HG03354 (cell line): ENCODE data around the gene MALRD1.

Experiments used
- ATAC-seq: cut with Tn5 transposase; IDR thresholded peaks from one replicate; pipeline ENCODE4 v1.9.1; 2021; ENCODE audit warnings: mild to moderate bottlenecking; ENCODE audit not compliant: unreplicated experiment, poor library complexity, severe bottlenecking

MALRD1 gene

DNA sequence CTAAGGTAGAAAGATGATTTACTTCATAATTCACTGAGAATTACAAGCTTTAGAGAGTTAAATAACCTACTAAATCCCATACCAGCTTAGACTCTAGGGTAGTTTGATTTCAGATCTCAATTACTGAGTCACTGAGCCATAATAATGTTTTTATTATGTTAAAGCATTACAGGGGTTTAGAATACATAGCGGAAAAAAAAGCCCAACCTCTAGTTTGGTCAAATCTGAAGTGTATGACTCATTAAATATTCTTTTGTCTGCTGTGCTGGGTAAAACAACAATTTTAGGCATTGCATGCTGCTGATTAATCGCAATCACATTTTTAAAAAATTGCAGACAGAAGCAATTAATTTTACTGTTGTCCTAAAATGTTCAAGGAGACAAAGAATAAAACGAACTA lies 48.5 kb downstream of the MALRD1 start:
- no peak for ATAC-seq

DNA sequence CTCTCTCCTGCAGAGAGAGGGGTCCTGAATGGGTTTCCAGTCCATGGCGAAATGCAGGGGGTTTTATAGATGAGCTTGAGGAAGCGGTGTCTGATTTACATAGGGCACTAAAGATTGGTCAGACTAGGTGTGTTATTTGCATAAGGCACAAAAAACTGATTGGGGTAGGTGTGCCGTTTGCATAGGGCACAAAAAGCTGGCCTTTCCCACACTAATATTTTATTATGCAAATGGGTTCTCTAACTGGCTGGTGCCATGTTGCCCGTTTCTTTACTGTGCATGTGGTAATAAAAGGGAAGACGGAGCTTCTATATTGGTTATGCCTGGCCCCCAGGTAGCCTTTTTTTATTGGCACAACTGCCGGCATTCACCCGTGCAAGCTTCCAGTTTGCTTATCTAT lies 50.2 kb downstream of the MALRD1 start:
- ATAC-seq = no peak

DNA sequence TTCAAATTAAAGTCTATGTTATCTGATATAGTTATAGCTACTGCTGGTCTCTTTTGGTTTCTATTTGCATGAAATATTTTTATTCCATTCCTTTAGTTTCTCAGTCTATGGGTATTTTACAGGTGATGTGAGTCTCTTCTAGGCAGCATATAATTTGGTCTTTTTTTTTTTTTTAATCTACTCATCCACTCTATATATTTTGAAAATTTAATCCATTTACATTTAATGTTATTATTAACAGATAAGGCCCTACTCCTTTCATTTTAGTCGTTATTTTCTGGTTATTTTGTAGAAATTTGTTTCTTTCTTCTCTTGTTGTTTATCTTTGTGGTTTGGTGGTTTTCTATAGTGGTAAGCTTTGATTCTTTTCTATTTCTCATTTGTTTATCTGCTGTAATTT lies 58.8 kb downstream of the MALRD1 start:
- no peak for ATAC-seq

DNA sequence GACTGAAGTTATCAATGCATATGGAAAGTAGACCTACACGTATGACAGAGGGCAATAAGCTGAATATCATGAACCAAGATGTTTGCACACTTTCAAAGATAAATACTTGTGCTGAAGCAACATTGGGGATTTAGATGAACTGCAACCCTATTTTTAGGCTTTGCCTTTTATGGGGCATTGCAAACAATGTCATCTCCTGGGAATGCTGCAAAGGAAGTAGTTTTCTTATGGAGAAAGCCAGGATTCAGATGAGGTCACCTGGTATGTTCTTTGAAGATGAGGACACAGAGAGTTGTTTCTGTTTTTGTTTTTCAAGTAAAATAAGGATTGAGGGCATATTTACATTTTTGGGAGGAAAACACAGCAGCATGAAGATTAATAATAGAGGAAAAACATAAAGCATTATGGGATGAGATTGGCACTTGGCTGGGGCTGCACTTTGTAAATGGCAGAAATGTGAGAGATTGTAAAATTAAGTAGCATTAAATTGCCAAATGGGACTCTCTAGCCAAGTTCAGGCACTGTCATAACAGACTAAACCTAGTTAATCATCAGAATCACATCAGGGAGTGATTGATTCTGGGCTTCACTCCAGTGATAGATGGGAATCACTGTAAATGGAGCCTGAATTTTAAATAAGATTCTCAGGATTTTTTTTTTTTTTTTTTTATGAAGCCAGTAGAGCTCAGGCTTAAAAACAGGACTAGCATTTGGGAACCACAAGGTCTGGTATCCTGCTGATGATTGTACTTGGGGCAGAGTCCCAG lies 63.1 kb downstream of the MALRD1 start:
- ATAC-seq = no peak

- no peak for ATAC-seq
These were observed 68.8 kb downstream of the MALRD1 start for GRCh38 chr10:19117438-19117837.

DNA sequence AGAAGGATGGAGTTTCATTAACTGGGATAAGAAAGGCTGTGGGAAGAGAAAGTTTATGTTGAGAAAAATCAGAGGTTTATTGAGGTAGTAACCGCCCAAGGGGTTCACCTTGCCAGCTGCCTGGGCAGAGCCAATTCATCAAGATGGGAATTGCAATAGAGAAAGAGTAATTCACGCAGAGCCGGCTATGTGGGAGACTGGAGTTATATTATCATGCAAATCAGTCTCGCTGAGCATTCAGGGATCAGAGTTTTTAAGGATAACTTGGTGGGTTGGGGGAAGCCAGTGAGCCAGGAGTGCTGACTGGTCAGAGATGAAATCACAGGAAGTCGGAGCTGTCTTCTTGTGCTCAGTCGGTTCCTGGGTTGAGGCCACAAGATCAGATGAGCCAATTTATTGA lies 70.6 kb downstream of the MALRD1 start:
- no peak for ATAC-seq

DNA sequence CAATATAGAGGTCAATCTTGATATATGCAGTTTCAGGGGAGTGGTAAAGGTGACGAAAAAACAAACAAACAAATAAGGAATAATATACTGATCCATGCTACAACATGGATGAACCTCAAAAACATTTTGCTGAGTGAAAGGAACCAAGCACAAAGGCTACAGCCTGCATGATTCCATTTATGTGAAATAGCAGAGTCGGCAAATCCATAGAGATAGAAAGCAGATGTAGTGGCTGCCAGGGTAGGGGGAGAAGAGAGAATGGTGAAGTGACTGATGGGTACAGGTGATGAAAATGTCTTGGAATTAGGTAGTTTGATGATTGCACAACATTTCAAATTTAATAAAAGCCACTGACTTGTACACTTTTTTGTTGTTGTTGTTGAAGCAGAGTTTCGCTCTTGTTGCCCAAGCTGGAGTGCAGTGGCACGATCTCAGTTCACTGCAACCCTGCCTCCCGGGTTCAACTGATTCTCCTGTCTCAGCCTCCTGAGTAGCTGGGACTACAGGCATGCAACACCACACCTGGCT lies 71.8 kb downstream of the MALRD1 start:
- ATAC-seq = no peak

- ATAC-seq = no peak
These were observed 85.4 kb downstream of the MALRD1 start for GRCh38 chr10:19133992-19134391.

- no peak for ATAC-seq
These were observed 94.4 kb downstream of the MALRD1 start for GRCh38 chr10:19142967-19143366.

DNA sequence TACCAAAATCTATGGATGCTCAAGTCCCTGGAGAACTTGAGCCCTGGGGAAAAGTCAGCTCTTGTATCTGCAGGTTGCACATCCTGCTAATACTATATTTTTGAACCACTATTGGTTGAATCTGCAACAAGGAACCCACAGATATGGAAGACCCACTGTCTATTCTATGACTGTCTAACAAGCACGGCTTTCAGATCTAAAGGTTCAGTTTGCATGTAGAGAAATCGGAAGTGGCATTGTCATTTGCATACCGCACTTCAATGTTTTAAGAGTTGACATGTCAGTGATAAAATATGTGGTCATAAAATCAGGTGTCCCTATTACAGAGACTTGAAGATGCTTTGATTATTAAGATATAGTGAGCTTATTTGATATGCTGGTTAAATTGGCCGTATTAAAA lies 95.6 kb downstream of the MALRD1 start:
- ATAC-seq = no peak

DNA sequence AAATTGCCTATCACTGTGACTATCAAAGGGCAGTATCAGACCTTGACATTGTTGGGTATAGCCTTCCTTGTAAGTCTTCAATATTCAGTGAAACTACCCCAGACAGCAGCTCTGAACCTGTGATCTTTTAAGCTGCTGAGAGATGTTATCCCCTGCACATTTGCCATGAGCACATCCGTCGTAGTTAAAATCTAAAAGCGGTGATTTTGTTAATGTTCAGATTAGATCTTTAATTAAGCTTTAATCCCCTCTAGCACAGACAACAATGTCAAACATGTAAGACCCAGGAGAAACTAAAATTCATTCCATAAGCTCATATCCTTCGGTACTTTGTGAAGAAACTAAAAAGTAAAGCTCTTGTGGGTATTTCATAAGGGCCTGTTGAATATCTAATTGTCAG lies 105.8 kb downstream of the MALRD1 start:
- ATAC-seq = no peak

GRCh38 chr10:19158358-19158757 lies 109.8 kb downstream of the MALRD1 start:
- ATAC-seq = no peak

GRCh38 chr10:19158870-19159269 lies 110.3 kb downstream of the MALRD1 start:
- ATAC-seq = no peak

DNA sequence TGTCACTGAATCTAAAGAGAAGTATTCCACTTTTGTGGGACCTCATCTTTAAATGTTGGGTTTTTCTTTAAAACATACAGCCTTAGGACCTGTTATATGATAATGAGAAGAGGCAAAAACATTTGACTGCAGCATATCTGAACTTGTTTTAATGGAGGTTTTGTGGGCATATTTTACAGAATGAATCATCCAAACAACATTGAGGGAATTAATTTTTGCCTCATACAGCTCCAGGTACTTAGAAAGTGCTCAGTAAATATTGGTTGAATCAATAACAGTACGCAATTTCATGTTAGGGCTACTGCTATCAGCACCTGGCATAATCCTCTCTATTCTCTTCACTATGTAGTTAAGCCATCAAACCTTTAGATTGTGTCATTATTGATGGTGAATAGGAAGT lies 115.9 kb downstream of the MALRD1 start:
- no peak for ATAC-seq

GRCh38 chr10:19168584-19168983 lies 120.0 kb downstream of the MALRD1 start:
- no peak for ATAC-seq

DNA sequence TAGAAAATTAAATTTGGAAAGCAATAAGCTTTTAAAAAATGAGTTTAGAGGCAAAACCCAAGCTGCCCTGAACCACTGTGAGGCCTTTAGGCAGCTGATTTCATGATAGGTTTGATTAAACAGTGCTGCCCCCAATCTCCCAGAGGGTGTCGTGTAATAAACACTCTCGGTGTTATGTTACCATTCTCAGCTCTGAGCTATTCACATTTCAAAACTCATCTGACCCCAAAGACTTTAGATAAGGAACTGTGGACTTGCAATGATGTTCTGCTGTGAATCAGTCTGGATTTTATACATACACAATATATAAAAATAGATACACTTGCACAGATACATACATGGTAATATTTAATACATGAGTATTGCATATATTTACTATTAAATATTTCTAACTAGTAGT lies 120.4 kb downstream of the MALRD1 start:
- ATAC-seq = no peak

GRCh38 chr10:19169684-19170083 lies 121.1 kb downstream of the MALRD1 start:
- no peak for ATAC-seq

- ATAC-seq = no peak
These were observed 130.1 kb downstream of the MALRD1 start for GRCh38 chr10:19178675-19179074.

- no peak for ATAC-seq
These were observed 136.3 kb downstream of the MALRD1 start for GRCh38 chr10:19184891-19185290.

- no peak for ATAC-seq
These were observed 146.3 kb downstream of the MALRD1 start for GRCh38 chr10:19194866-19195265.

DNA sequence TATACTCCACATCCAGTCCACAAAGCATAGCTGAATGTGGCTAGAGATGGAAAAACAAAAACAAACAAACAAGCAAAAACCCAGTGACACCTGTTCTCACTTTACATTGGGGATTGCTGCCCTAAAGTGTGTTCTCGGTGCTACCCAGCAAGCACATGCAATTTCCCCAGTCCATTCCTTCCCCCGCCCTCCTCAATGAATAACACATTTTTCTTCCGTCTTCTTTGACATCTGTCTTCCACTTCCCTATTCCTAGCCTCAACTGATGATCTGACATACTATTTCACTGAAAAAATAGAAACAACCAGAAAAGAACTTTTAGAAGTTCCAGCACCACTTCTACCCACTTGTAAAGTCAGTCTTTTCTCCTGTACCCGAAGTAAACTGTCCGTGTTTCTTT lies 147.1 kb downstream of the MALRD1 start:
- ATAC-seq = no peak

DNA sequence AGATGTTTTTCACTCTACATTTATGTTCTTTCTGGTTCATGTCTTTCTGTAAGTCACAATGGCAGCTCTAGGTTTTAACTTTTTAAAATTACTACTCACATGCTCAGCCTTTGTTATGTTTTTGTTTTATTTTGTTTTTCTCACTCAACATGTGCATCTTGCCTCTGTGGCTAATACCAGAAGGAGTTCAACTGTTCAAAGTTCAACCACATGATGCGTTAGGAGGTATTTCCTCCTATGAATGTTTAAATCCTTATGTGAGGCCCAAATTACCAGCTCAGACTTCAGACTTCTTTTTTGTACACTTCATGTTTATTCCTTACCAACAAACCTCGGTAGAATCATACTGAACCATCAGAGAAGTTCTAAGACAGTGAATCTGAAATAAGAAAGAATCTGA lies 151.6 kb downstream of the MALRD1 start:
- no peak for ATAC-seq
